ENCODE data around the gene NLRC3.

Gene NLRC3

GRCh38 chr16:3583303-3584038, 6.3 kb upstream of the NLRC3 start:
- POLR2A ChIA-PET: no interaction called here
- CTCF ChIA-PET: interaction anchor here (0.7 kb wide), 2 partner anchors 21 to 295 kb away, joined by 3 to 5 read pairs; no protein-coding TSS in a partner anchor
- no peak overlapping the region for H3K27ac ChIP-seq (ENCODE audit: extremely low read depth, low read depth, low read length)
- peaks cover 4 to 34% of the 10 kb centered on the region in 2 experiments; a peak in 2 of 3 replicates for H3K36me3 ChIP-seq (ENCODE audit: control insufficient read depth in 2 of 2, insufficient read depth in 1 of 2, low read length in 2 of 2)
- no peaks in the 10 kb centered on the region for H3K4me1 ChIP-seq (ENCODE audit: control insufficient read depth, insufficient read depth, low read length)
- no peak overlapping the region for H3K4me3 ChIP-seq (ENCODE audit: low read depth, low read length)
- no peaks in the 10 kb centered on the region for H3K9me3 ChIP-seq (ENCODE audit: control insufficient read depth, insufficient read depth, low read depth, low read length)
- no peak for TF ChIP-seq ZNF776 (tag by site-specific recombination; IDR thresholded peaks at IDR 0.05; ENCODE audit: borderline replicate concordance)
- peak; percentile 97 for TF ChIP-seq ZNF121 (tag by site-specific recombination; IDR thresholded peaks at IDR 0.05)
- no peak for TF ChIP-seq ZNF324 (tag by site-specific recombination; IDR thresholded peaks at IDR 0.05)
- no peak for TF ChIP-seq ZNF426 (tag by site-specific recombination; IDR thresholded peaks at IDR 0.05)

- CTCF ChIA-PET: interaction anchor here (0.7 kb wide), 1 partner anchor 296 kb away, joined by 3 read pairs; no protein-coding TSS in a partner anchor
- POLR2A ChIA-PET: no interaction called here
- Histone ChIP-seq H3K36me3 (ENCODE audit: control insufficient read depth in 2 of 2, insufficient read depth in 1 of 2, low read length in 2 of 2) (peaks cover 4 to 30% of the 10 kb centered on the region in 2 experiments; a peak in 2 of 3 replicates), H3K4me3 (ENCODE audit: low read depth, low read length) (no peak overlapping the region), H3K9me3 (ENCODE audit: control insufficient read depth, insufficient read depth, low read depth, low read length) (no peaks in the 10 kb centered on the region), H3K4me1 (ENCODE audit: control insufficient read depth, insufficient read depth, low read length) (no peaks in the 10 kb centered on the region), H3K27ac (ENCODE audit: extremely low read depth, low read depth, low read length) (no peak overlapping the region)
- TF ChIP-seq ZNF571 (tag by site-specific recombination; IDR thresholded peaks at IDR 0.05): no peak
- TF ChIP-seq ZNF433 (tag by site-specific recombination; IDR thresholded peaks at IDR 0.05; ENCODE audit: low read depth): no peak
- no peak for TF ChIP-seq GFI1B (tag by site-specific recombination; IDR thresholded peaks at IDR 0.05)
- no peak for TF ChIP-seq ZNF701 (tag by site-specific recombination; IDR thresholded peaks at IDR 0.05)
Observed at GRCh38 chr16:3582276-3583165, 5.3 kb upstream of the NLRC3 start.

- Histone ChIP-seq H3K27ac (ENCODE audit: extremely low read depth, low read depth, low read length) (no peak overlapping the region), H3K9me3 (ENCODE audit: control insufficient read depth, insufficient read depth, low read depth, low read length) (no peaks in the 10 kb centered on the region), H3K4me3 (ENCODE audit: low read depth, low read length) (no peak overlapping the region), H3K4me1 (ENCODE audit: control insufficient read depth, insufficient read depth, low read length) (no peaks in the 10 kb centered on the region), H3K36me3 (ENCODE audit: control insufficient read depth in 2 of 2, insufficient read depth in 1 of 2, low read length in 2 of 2) (peaks cover 4 to 30% of the 10 kb centered on the region in 2 experiments; a peak in 2 of 3 replicates)
- TF ChIP-seq ZNF473 (tag by site-specific recombination; IDR thresholded peaks at IDR 0.05): no peak
- TF ChIP-seq ZNF16 (tag by site-specific recombination; IDR thresholded peaks at IDR 0.05; ENCODE audit: low read depth): no peak
- TF ChIP-seq KLF17 (tag by site-specific recombination; IDR thresholded peaks at IDR 0.05): no peak
- no peak for TF ChIP-seq ZNF600 (tag by site-specific recombination; IDR thresholded peaks at IDR 0.05)
- no peak for TF ChIP-seq ZFP37 (tag by site-specific recombination; IDR thresholded peaks at IDR 0.05)
- TF ChIP-seq SALL2 (tag by site-specific recombination; IDR thresholded peaks at IDR 0.05; ENCODE audit: borderline replicate concordance): no peak
- no peak for TF ChIP-seq PBX3 (CRISPR knock-in tag; IDR thresholded peaks at IDR 0.05)
- TF ChIP-seq ZNF843 (tag by site-specific recombination; IDR thresholded peaks at IDR 0.05): no peak
- TF ChIP-seq BCL6B (tag by site-specific recombination; IDR thresholded peaks at IDR 0.05): no peak
- no peak for TF ChIP-seq ZNF394 (tag by site-specific recombination; IDR thresholded peaks at IDR 0.05; ENCODE audit: borderline replicate concordance)
- no peak for TF ChIP-seq ZNF248 (tag by site-specific recombination; IDR thresholded peaks at IDR 0.05)
- no peak for TF ChIP-seq ZNF830 (tag by site-specific recombination; IDR thresholded peaks at IDR 0.05; ENCODE audit: low read depth)
- no peak for TF ChIP-seq ZNF202 (tag by site-specific recombination; IDR thresholded peaks at IDR 0.05; ENCODE audit: borderline replicate concordance)
- TF ChIP-seq BCL11A (tag by site-specific recombination; IDR thresholded peaks at IDR 0.05; ENCODE audit: low read depth): no peak
- TF ChIP-seq ZNF549 (tag by site-specific recombination; IDR thresholded peaks at IDR 0.05): no peak
- TF ChIP-seq GLI4 (tag by site-specific recombination; IDR thresholded peaks at IDR 0.05): no peak
- no peak for TF ChIP-seq ZNF791 (tag by site-specific recombination; IDR thresholded peaks at IDR 0.05)
- no peak for TF ChIP-seq ZBTB21 (tag by site-specific recombination; IDR thresholded peaks at IDR 0.05)
- ChIA-PET POLR2A (no interaction called here), CTCF (no interaction called here)
Observed at GRCh38 chr16:3581392-3581791, 4.2 kb upstream of the NLRC3 start.
